Hepatocyte (in vitro differentiated cells): ENCODE data around the gene DCUN1D1. TPM values are rescaled to one million over a fixed set of nuclear protein-coding genes. Genes with fewer than 3 reads are reported as not detected.
A peak's percentile ranks its signal among the peaks of the same experiment; 100 is the strongest.

ENCODE experiments used
- DNase-seq: peaks from one replicate; pipeline ENCODE4 v3.0.0-alpha.2; 2016; ENCODE audit warnings: low spot score
- H2AFZ ChIP-seq: fragments of 200-600 bp; sonication (generic); 2 replicates; pipeline ENCODE4 v1.6.0; 2016; ENCODE audit warnings: antibody characterized with exemption, mild to moderate bottlenecking
- H3K27ac ChIP-seq: fragments of 200-600 bp; sonication (generic); 2 replicates; pipeline ENCODE4 v1.5.1; 2016; ENCODE audit warnings: mild to moderate bottlenecking
- H3K27me3 ChIP-seq: fragments of 200-600 bp; sonication (generic); 2 replicates; pipeline ENCODE4 v1.6.1; 2016
- H3K36me3 ChIP-seq: fragments of 200-600 bp; sonication (generic); replicated peaks from 2 replicates; pipeline ENCODE4 v1.5.1; 2016; ENCODE audit warnings: low read depth; ENCODE audit not compliant: insufficient read depth
- H3K4me1 ChIP-seq: fragments of 200-600 bp; sonication (generic); 2 replicates; pipeline ENCODE4 v1.5.1; 2016; ENCODE audit warnings: mild to moderate bottlenecking, moderate library complexity; ENCODE audit not compliant: insufficient read depth
- H3K4me2 ChIP-seq: fragments of 200-600 bp; sonication (generic); 2 replicates; pipeline ENCODE4 v1.6.0; 2016
- H3K4me3 ChIP-seq: fragments of 200-600 bp; sonication (generic); 2 replicates; pipeline ENCODE4 v1.5.1; 2016; ENCODE audit warnings: mild to moderate bottlenecking
- H3K79me2 ChIP-seq: fragments of 200-600 bp; sonication (generic); 2 replicates; pipeline ENCODE4 v1.6.0; 2017; ENCODE audit warnings: mild to moderate bottlenecking
- H3K9me2 ChIP-seq: fragments of 200-600 bp; sonication (generic); replicated peaks from 2 replicates; pipeline ENCODE4 v1.6.0; 2017; ENCODE audit warnings: mild to moderate bottlenecking; ENCODE audit not compliant: insufficient read depth
- H3K9me3 ChIP-seq: fragments of 200-600 bp; sonication (generic); 2 replicates; pipeline ENCODE4 v1.5.1; 2016; ENCODE audit warnings: low read depth, mild to moderate bottlenecking
- H4K20me1 ChIP-seq: fragments of 200-600 bp; sonication (generic); 2 replicates; pipeline ENCODE4 v1.6.0; 2016; ENCODE audit warnings: mild to moderate bottlenecking; ENCODE audit not compliant: insufficient read depth, poor library complexity, severe bottlenecking
- EZH2 ChIP-seq: fragments of 200-600 bp; sonication (generic); IDR thresholded peaks from 2 replicates; pipeline ENCODE4 v1.6.1; 2016; ENCODE audit warnings: antibody characterized with exemption, mild to moderate bottlenecking, borderline replicate concordance
- EZH2phosphoT487 ChIP-seq: fragments of 200-600 bp; sonication (generic); IDR thresholded peaks from one replicate; pipeline ENCODE4 v1.6.1; 2018; ENCODE audit warnings: antibody characterized with exemption, mild to moderate bottlenecking, low read depth, moderate library complexity; ENCODE audit not compliant: unreplicated experiment, severe bottlenecking
- WGBS: methylation state at CpG from one replicate; pipeline ENCODE4 v1.1.6; 2016; ENCODE audit warnings: low lambda C conversion rate; ENCODE audit errors: missing lambda C conversion rate; 5-methylcytosine and 5-hydroxymethylcytosine counted together
- polyA plus RNA-seq: library from polyadenylated mRNA; unstranded; fragments of >200 nt; fragmentation: Nextera tagmentation; extraction: Ambion mirVana; gene quantifications from 2 replicates; pipeline ENCODE4 v1.2.1, GENCODE V29; 2016
- total RNA-seq: library from RNA; depleted of rRNA; stranded (reverse); fragments of >200 nt; gene quantifications from 2 replicates; pipeline ENCODE4 v1.2.3, GENCODE V29; 2014
- TF ChIP-seq, protein P1 (sequence below): fragments of 200-600 bp; sonication (generic); IDR thresholded peaks from 2 replicates; pipeline ENCODE4 v1.5.1; 2016; ENCODE audit warnings: antibody characterized with exemption, mild to moderate bottlenecking; ENCODE audit not compliant: poor library complexity

DCUN1D1 gene
- total and polyA plus RNA-seq, 2 experiments from 2014 or later, result 22.2 to 49.2 TPM

DNA sequence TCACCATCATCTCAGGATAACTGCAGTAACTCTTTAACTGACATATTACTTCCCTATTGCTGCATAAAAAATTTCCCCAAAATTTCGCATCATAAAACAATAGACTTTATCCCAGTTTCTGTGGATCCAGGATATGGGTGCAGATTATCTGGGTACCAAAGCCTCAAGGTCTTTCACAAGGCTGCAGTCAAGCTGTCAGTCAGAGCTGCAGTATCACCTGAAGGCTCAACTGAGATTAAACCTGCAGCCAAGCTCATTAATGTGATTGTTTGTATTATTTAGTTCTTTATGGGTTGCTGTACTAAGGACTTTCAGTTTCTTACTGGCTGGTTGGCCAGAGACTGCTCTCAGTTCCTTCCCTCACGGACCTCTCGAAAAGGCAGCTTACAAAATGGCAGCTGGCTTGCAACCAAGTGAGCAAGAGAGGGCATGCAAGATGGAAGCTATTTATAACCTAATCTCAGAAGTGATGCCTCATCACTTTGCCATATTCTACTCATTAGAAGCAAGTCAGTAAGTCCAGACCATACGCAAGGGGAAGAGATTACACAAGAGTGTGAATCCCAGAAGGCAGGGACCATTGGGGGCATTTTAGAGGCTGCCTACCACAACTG lies 54.9 kb downstream of the DCUN1D1 start:
- no peak for TF ChIP-seq EZH2
- no peak for TF ChIP-seq EZH2phosphoT487
- TF ChIP-seq, protein P1, sequence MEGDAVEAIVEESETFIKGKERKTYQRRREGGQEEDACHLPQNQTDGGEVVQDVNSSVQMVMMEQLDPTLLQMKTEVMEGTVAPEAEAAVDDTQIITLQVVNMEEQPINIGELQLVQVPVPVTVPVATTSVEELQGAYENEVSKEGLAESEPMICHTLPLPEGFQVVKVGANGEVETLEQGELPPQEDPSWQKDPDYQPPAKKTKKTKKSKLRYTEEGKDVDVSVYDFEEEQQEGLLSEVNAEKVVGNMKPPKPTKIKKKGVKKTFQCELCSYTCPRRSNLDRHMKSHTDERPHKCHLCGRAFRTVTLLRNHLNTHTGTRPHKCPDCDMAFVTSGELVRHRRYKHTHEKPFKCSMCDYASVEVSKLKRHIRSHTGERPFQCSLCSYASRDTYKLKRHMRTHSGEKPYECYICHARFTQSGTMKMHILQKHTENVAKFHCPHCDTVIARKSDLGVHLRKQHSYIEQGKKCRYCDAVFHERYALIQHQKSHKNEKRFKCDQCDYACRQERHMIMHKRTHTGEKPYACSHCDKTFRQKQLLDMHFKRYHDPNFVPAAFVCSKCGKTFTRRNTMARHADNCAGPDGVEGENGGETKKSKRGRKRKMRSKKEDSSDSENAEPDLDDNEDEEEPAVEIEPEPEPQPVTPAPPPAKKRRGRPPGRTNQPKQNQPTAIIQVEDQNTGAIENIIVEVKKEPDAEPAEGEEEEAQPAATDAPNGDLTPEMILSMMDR, result no peak
- WGBS, result 95% methylated on average over 4 of the region's 4 CpGs
- H3K79me2 ChIP-seq, result no peaks in the 10 kb centered on the region
- no peak overlapping the region for H2AFZ ChIP-seq
- DNase-seq, result no peak
- no peaks in the 10 kb centered on the region for H3K36me3 ChIP-seq
- H3K9me3 ChIP-seq, result no peaks in the 10 kb centered on the region
- no peaks in the 10 kb centered on the region for H3K27me3 ChIP-seq
- H3K9me2 ChIP-seq, result no peaks in the 10 kb centered on the region
- no peak overlapping the region for H3K27ac ChIP-seq
- H3K4me1 ChIP-seq, result peaks cover 2% of the 10 kb centered on the region
- H4K20me1 ChIP-seq, result no peaks in the 10 kb centered on the region
- H3K4me2 ChIP-seq, result no peak overlapping the region
- no peak overlapping the region for H3K4me3 ChIP-seq

GRCh38 chr3:182921665-182922355 lies 58.5 kb downstream of the DCUN1D1 start:
- no peak overlapping the region for H3K4me2 ChIP-seq
- no peak overlapping the region for H2AFZ ChIP-seq
- no peaks in the 10 kb centered on the region for H3K9me3 ChIP-seq
- H3K4me1 ChIP-seq, result peaks cover 6% of the 10 kb centered on the region
- H3K36me3 ChIP-seq, result no peaks in the 10 kb centered on the region
- H3K79me2 ChIP-seq, result no peaks in the 10 kb centered on the region
- H3K27ac ChIP-seq, result no peak overlapping the region
- no peaks in the 10 kb centered on the region for H3K27me3 ChIP-seq
- no peaks in the 10 kb centered on the region for H3K9me2 ChIP-seq
- 91% methylated on average over 4 of the region's 4 CpGs for WGBS
- no peak for DNase-seq
- no peaks in the 10 kb centered on the region for H4K20me1 ChIP-seq
- no peak for TF ChIP-seq EZH2
- TF ChIP-seq, protein P1, result no peak
- no peak for TF ChIP-seq EZH2phosphoT487
- no peak overlapping the region for H3K4me3 ChIP-seq

GRCh38 chr3:182920515-182921084 lies 59.7 kb downstream of the DCUN1D1 start:
- no peaks in the 10 kb centered on the region for H4K20me1 ChIP-seq
- H3K4me3 ChIP-seq, result no peak overlapping the region
- peak overlapping the region; percentile 27 for H3K27ac ChIP-seq
- peaks cover 6% of the 10 kb centered on the region for H3K4me1 ChIP-seq
- H3K27me3 ChIP-seq, result no peaks in the 10 kb centered on the region
- DNase-seq, result peak; percentile 33
- no peaks in the 10 kb centered on the region for H3K79me2 ChIP-seq
- H3K9me2 ChIP-seq, result no peaks in the 10 kb centered on the region
- no peak for TF ChIP-seq EZH2
- TF ChIP-seq, protein P1, result no peak
- TF ChIP-seq EZH2phosphoT487, result no peak
- H3K36me3 ChIP-seq, result no peaks in the 10 kb centered on the region
- H3K4me2 ChIP-seq, result peak overlapping the region; percentile 47
- 52% methylated on average over 9 of the region's 9 CpGs for WGBS
- H2AFZ ChIP-seq, result no peak overlapping the region
- H3K9me3 ChIP-seq, result no peaks in the 10 kb centered on the region
